ENCODE measurements around the gene IL17REL. TPM values are rescaled to one million over a fixed set of nuclear protein-coding genes. Genes with fewer than 3 reads are reported as not detected.

The IL17REL gene
- total and polyA plus RNA-seq, 10 of the 15 experiments (the other 5 are each of a cell fraction or from before 2014, with no cell fraction given): 0.03 TPM; not detected in 9

DNA sequence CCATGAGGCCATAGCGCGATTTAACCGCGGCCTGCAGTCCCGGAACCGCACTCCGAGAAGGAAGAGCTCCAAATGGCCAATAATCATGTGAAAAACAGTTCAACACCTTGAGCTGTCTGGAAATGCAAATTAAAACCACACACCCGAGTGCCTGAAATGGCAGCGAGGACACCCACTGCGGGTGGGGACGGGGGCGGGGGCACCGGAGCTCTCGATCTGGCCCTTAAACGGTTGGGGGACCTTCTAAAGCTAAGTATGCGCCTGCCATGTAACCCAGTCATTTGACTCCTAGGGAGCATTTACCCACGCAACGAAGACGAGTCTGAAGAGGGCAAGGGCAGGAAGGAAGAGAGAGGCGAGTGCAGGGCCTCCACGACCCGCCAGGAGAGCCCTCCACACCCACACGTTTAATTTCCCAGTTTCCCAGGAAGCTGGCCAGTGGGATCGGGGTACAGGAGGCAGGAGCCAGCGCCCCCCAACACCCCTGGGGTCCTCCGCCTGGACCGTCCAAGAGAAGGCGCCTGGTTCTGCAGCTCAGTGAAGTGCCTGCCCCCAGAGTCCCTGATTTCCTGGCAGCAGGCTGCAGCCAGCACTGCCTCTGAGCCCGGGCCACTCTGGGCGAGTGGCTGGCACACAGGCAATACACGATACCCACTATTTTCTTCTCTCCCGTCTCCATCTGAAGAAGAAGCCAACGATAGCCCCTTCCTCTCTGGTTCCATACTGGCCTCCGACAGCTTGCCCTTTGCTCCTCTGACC is 43.8 kb upstream of the IL17REL start (continued):
- TF ChIP-seq BCLAF1 (IDR thresholded peaks at IDR 0.05) (no peak), JUND (IDR thresholded peaks at IDR 0.05; ENCODE audit: low read depth, low read length) (no peak), HDGF (IDR thresholded peaks at IDR 0.05) (no peak), EZH2 (IDR thresholded peaks at IDR 0.05; ENCODE audit: borderline replicate concordance, control insufficient read depth, low read depth, low read length) (no peak), RUNX3 (IDR thresholded peaks at IDR 0.05; ENCODE audit: low read length) (no peak), LARP7 (IDR thresholded peaks at IDR 0.05) (no peak)
- TF ChIP-seq, protein P1, sequence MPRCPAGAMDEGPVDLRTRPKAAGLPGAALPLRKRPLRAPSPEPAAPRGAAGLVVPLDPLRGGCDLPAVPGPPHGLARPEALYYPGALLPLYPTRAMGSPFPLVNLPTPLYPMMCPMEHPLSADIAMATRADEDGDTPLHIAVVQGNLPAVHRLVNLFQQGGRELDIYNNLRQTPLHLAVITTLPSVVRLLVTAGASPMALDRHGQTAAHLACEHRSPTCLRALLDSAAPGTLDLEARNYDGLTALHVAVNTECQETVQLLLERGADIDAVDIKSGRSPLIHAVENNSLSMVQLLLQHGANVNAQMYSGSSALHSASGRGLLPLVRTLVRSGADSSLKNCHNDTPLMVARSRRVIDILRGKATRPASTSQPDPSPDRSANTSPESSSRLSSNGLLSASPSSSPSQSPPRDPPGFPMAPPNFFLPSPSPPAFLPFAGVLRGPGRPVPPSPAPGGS (IDR thresholded peaks at IDR 0.05; ENCODE audit: borderline replicate concordance, insufficient read depth, low read depth, low read length, poor library complexity, severe bottlenecking): no peak

GRCh38 chr22:50053861-50054260 is 41.3 kb upstream of the IL17REL start:
- H3K27ac ChIP-seq (ENCODE audit: control insufficient read depth, insufficient read depth): no peak overlapping the region
- ChIA-PET POLR2A (no interaction called here), SMC1A (ENCODE audit: uncharacterized antibody, unreplicated experiment) (no interaction called here), RAD21 (ENCODE audit: unreplicated experiment) (no interaction called here), CTCF (no interaction called here)
- no peak overlapping the region for H3K4me2 ChIP-seq (ENCODE audit: control insufficient read depth, insufficient read depth)
- no peaks in the 10 kb centered on the region for H4K20me1 ChIP-seq (ENCODE audit: control insufficient read depth, insufficient read depth)
- H3K4me1 ChIP-seq (ENCODE audit: control insufficient read depth, insufficient read depth, low read length): 0 out of 2 replicates have a peak, but pooled peaks cover 3% of the 10 kb centered on the region
- FAIRE-seq: no peak
- no peak overlapping the region for H3K9ac ChIP-seq (ENCODE audit: control insufficient read depth, insufficient read depth, low read length)
- in situ Hi-C loops (cut with MboI): no loop called here
- H3K9me3 ChIP-seq (replicated peaks; ENCODE audit: control insufficient read depth, insufficient read depth, low read length): peaks cover 3% of the 10 kb centered on the region; the same call in 1 of the 3 replicates
- no peaks in the 10 kb centered on the region for H3K36me3 ChIP-seq (ENCODE audit: control insufficient read depth in 2 of 2, insufficient read depth in 2 of 2, low read length in 1 of 2)
- no peak overlapping the region for H3K4me3 ChIP-seq
- no peak overlapping the region for H2AFZ ChIP-seq (ENCODE audit: control insufficient read depth, low read depth, low read length)
- ATAC-seq: no peak
- no peak for DNase-seq (ENCODE audit: low read depth, low spot score)
- intact Hi-C loops (cut with micrococcal nuclease; ENCODE audit: unreplicated experiment): no loop called here
- BruUV-seq (replicated peaks): no TSS peak
- 19% methylated on average over 17 of the region's 18 CpGs for WGBS (ENCODE audit: insufficient coverage, insufficient replicate concordance, low lambda C conversion rate, missing lambda C conversion rate)
- no peaks in the 10 kb centered on the region for H3K79me2 ChIP-seq (ENCODE audit: control insufficient read depth, insufficient read depth, low read length)
- no peaks in the 10 kb centered on the region; a peak in 1 of 4 replicates for H3K27me3 ChIP-seq (replicated peaks in 1 of 2; ENCODE audit: control insufficient read depth in 2 of 2, insufficient read depth in 2 of 2, low read length in 1 of 2)
- TF ChIP-seq KDM1A (IDR thresholded peaks at IDR 0.05; ENCODE audit: borderline replicate concordance) (no peak), JUND (IDR thresholded peaks at IDR 0.05; ENCODE audit: low read depth, low read length) (no peak), PAX8 (IDR thresholded peaks at IDR 0.05) (no peak), EZH2 (IDR thresholded peaks at IDR 0.05; ENCODE audit: borderline replicate concordance, control insufficient read depth, low read depth, low read length) (no peak), BHLHE40 (IDR thresholded peaks at IDR 0.05; ENCODE audit: borderline replicate concordance in 1 of 2, low read depth in 2 of 2, low read length in 1 of 2) (no peak), SMARCA5 (IDR thresholded peaks at IDR 0.05) (no peak)
- TF ChIP-seq, protein P2, sequence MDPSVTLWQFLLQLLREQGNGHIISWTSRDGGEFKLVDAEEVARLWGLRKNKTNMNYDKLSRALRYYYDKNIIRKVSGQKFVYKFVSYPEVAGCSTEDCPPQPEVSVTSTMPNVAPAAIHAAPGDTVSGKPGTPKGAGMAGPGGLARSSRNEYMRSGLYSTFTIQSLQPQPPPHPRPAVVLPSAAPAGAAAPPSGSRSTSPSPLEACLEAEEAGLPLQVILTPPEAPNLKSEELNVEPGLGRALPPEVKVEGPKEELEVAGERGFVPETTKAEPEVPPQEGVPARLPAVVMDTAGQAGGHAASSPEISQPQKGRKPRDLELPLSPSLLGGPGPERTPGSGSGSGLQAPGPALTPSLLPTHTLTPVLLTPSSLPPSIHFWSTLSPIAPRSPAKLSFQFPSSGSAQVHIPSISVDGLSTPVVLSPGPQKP (IDR thresholded peaks at IDR 0.05; ENCODE audit: low read depth, low read length): no peak
- TF ChIP-seq, protein P3, sequence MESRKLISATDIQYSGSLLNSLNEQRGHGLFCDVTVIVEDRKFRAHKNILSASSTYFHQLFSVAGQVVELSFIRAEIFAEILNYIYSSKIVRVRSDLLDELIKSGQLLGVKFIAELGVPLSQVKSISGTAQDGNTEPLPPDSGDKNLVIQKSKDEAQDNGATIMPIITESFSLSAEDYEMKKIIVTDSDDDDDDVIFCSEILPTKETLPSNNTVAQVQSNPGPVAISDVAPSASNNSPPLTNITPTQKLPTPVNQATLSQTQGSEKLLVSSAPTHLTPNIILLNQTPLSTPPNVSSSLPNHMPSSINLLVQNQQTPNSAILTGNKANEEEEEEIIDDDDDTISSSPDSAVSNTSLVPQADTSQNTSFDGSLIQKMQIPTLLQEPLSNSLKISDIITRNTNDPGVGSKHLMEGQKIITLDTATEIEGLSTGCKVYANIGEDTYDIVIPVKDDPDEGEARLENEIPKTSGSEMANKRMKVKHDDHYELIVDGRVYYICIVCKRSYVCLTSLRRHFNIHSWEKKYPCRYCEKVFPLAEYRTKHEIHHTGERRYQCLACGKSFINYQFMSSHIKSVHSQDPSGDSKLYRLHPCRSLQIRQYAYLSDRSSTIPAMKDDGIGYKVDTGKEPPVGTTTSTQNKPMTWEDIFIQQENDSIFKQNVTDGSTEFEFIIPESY (IDR thresholded peaks at IDR 0.05): no peak
